Left lung (tissue), 10 donors: ENCODE measurements around the gene LAIR1. TPM values are rescaled to one million over a fixed set of nuclear protein-coding genes. Genes with fewer than 3 reads are reported as not detected.

Experiments
- ATAC-seq: fragments of 200-7000 bp; cut with Tn5 transposase; one replicate; pipeline ENCODE4 v1.9.1; 2020; ENCODE audit warnings: moderate library complexity
- DNase-seq, 4 donors: peaks; one replicate each; pipeline ENCODE4 v3.0.0-alpha.2; 2013 to 2020
- H3K27ac ChIP-seq, 2 donors: fragments of 200-600 bp; sonication (generic) in 1 of 2; one replicate each; pipeline versions ENCODE4 v1.5.0 to v1.8.0; 2020 to 2021
- H3K27me3 ChIP-seq, 2 donors: fragments of 200-600 bp; sonication (generic) in 1 of 2; one replicate each; pipeline versions ENCODE4 v1.5.0 to v1.8.0; 2020 to 2021
- H3K36me3 ChIP-seq, 2 donors: fragments of 200-600 bp; sonication (generic) in 1 of 2; one replicate each; pipeline versions ENCODE4 v1.5.0 to v1.8.0; 2020 to 2021
- H3K4me1 ChIP-seq, 2 donors: fragments of 200-600 bp; one replicate each; pipeline ENCODE4 v1.8.0; 2021
- H3K4me3 ChIP-seq, 2 donors: fragments of 200-600 bp; sonication (generic) in 1 of 2; one replicate each; pipeline versions ENCODE4 v1.5.0 to v1.8.0; 2020 to 2021; ENCODE audit warnings: mild to moderate bottlenecking in 1 of 2
- H3K9me3 ChIP-seq, 2 donors: fragments of 200-600 bp; sonication (generic) in 1 of 2; one replicate each; pipeline versions ENCODE4 v1.5.0 to v1.8.0; 2020 to 2021
- intact Hi-C, 2 donors: fragments of 100-400 bp; cut with DNase I; formaldehyde crosslinking; loops; one replicate each; pipeline versions ENCODE4 v1.11.2 to v1.14.2; 2022
- polyA plus RNA-seq, 6 donors: library from polyadenylated mRNA; unstranded; fragments of 120-200 nt; gene quantifications; one replicate each; pipeline ENCODE4 v1.2.1, GENCODE V29; 2013; ENCODE audit not compliant: insufficient read length in 6 of 6
- total RNA-seq, 2 donors: library from RNA; stranded (reverse); fragmentation: NEBNext Ultra II Directional; extraction: Animal tissue kit (Norgen Biotek cat#: 25700); gene quantifications; one replicate each; pipeline ENCODE4 v1.2.1, GENCODE V29; 2021
- TF ChIP-seq, protein P1 (sequence below), 2 donors: fragments of 200-600 bp; sonication (generic) in 1 of 2; IDR thresholded peaks; one replicate each; pipeline versions ENCODE4 v1.5.0 to v1.8.0; 2021; ENCODE audit warnings: antibody characterized with exemption in 2 of 2
- donor health status: DM: no; HTN: yes; CAD: no.
- donor health status: DM: no; HTN: no; CAD: no.

Gene LAIR1
- total and polyA plus RNA-seq, 8 donors = 5.0 to 172 (median 7.5) TPM

GRCh38 chr19:54352041-54352440 lies 12.7 kb downstream of the LAIR1 start:
- TF ChIP-seq, protein P1, sequence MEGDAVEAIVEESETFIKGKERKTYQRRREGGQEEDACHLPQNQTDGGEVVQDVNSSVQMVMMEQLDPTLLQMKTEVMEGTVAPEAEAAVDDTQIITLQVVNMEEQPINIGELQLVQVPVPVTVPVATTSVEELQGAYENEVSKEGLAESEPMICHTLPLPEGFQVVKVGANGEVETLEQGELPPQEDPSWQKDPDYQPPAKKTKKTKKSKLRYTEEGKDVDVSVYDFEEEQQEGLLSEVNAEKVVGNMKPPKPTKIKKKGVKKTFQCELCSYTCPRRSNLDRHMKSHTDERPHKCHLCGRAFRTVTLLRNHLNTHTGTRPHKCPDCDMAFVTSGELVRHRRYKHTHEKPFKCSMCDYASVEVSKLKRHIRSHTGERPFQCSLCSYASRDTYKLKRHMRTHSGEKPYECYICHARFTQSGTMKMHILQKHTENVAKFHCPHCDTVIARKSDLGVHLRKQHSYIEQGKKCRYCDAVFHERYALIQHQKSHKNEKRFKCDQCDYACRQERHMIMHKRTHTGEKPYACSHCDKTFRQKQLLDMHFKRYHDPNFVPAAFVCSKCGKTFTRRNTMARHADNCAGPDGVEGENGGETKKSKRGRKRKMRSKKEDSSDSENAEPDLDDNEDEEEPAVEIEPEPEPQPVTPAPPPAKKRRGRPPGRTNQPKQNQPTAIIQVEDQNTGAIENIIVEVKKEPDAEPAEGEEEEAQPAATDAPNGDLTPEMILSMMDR (IDR thresholded peaks at IDR 0.05) = no peak
- Histone ChIP-seq H3K4me1 (peaks cover 0 to 22% of the 10 kb centered on the region in 2 donors), H3K4me3 (no peak overlapping the region), H3K27ac (peak overlapping the region in 1 of 2 donors; percentile 28), H3K36me3 (peaks cover 0 to 32% of the 10 kb centered on the region in 2 donors), H3K9me3 (no peaks in the 10 kb centered on the region), H3K27me3 (peaks cover 0 to 11% of the 10 kb centered on the region in 2 donors)
- intact Hi-C loops = no loop called here
- ATAC-seq (no peak), DNase-seq (peak in 1 of 4 donors; percentile 78)

DNA sequence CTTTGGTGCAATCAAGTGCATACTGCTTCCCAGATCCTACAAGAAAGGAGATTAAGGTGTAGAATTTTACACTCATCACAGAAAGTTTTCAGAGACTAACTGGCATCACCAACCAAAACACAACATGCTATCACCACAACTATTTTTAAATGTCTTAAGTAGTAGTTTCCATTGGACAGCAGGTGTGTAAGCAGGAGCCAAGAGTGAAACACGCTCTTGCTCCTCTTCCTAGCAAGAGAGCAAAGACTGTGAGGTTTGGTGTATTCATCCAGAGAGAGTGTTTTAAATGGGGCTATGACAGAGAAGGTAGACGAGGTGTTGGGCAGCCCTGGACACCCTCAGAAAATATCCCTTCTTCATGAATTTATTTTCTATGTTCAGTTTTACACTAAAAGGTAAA lies 13.3 kb downstream of the LAIR1 start:
- peaks cover 0 to 27% of the 10 kb centered on the region in 2 donors for H3K36me3 ChIP-seq
- intact Hi-C loops = no loop called here
- no peak for DNase-seq

GRCh38 chr19:54345938-54346386 lies 18.8 kb downstream of the LAIR1 start:
- peak; percentile 43 for ATAC-seq
- H3K4me1 ChIP-seq = peaks cover 0 to 17% of the 10 kb centered on the region in 2 donors
- no peak for DNase-seq
- intact Hi-C loops = no loop called here
- TF ChIP-seq, protein P1 (IDR thresholded peaks at IDR 0.05) = no peak
- H3K36me3 ChIP-seq = no peaks in the 10 kb centered on the region
- peaks cover 0 to 31% of the 10 kb centered on the region in 2 donors for H3K27me3 ChIP-seq
- H3K27ac ChIP-seq = no peak overlapping the region
- no peaks in the 10 kb centered on the region for H3K9me3 ChIP-seq
- H3K4me3 ChIP-seq = no peak overlapping the region

More for the DNA sequence above, 13.3 kb downstream of the LAIR1 start:
- Histone ChIP-seq H3K4me3 (no peak overlapping the region), H3K4me1 (peaks cover 0 to 17% of the 10 kb centered on the region in 2 donors), H3K27me3 (peaks cover 0 to 16% of the 10 kb centered on the region in 2 donors), H3K27ac (no peak overlapping the region), H3K9me3 (no peaks in the 10 kb centered on the region)
- TF ChIP-seq, protein P1 (IDR thresholded peaks at IDR 0.05) = no peak
- ATAC-seq = no peak

DNA sequence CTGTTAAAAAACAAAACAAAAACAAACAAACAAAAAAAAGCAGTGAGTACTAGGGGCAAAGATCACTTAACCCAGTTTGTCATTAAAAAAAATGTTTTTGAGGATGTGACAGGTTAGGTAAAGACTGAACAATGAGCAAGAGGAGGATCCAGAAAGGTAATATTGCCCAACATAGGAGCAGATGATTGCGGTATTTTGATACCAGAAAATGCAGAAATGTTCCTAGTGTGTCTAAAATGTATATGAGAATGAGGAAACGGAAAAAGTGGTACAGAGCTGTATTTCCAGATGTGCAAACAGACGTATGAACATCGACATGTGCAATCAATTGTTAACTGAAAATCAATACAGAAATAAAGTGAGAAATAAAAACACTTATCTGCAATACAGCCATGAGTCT lies 20.9 kb downstream of the LAIR1 start:
- TF ChIP-seq, protein P1 (IDR thresholded peaks at IDR 0.05) = no peak
- intact Hi-C loops = no loop called here
- no peaks in the 10 kb centered on the region for H3K9me3 ChIP-seq
- no peak for ATAC-seq
- peaks cover 0 to 24% of the 10 kb centered on the region in 2 donors for H3K4me1 ChIP-seq
- peaks cover 0 to 35% of the 10 kb centered on the region in 2 donors for H3K27me3 ChIP-seq
- no peak for DNase-seq
- no peak overlapping the region for H3K27ac ChIP-seq
- H3K36me3 ChIP-seq = no peaks in the 10 kb centered on the region
- no peak overlapping the region for H3K4me3 ChIP-seq

GRCh38 chr19:54341295-54341694 lies 23.4 kb downstream of the LAIR1 start:
- peaks cover 0 to 35% of the 10 kb centered on the region in 2 donors for H3K27me3 ChIP-seq
- H3K36me3 ChIP-seq = no peaks in the 10 kb centered on the region
- H3K4me1 ChIP-seq = peaks cover 0 to 23% of the 10 kb centered on the region in 2 donors
- H3K9me3 ChIP-seq = no peaks in the 10 kb centered on the region
- H3K4me3 ChIP-seq = no peak overlapping the region
- ATAC-seq (no peak), DNase-seq (no peak)
- no peak overlapping the region for H3K27ac ChIP-seq
- TF ChIP-seq, protein P1 (IDR thresholded peaks at IDR 0.05) = no peak
- intact Hi-C loops = no loop called here
